Measurements from ENCODE around the gene MMUT.
"Not testable (repeated sequence)": the region's sequence is repeated elsewhere in the genome, so short reads cannot be mapped to it uniquely, and the experiment has no call there.

GRCh38 chr6:49481846-49482245, 18.8 kb upstream of the MMUT start:
- TF ChIP-seq CTCF, POLR2AphosphoS5, POLR2A (IDR thresholded peaks at IDR 0.05): not testable (repeated sequence)
